HS-5 (cell line): ENCODE results near the gene DPRX.
"Not testable (repeated sequence)": the region's sequence is repeated elsewhere in the genome, so short reads cannot be mapped to it uniquely, and the experiment has no call there.

Experiments
- DNase-seq: peaks from one replicate; pipeline ENCODE4 v3.0.0-alpha.2; 2012; ENCODE audit warnings: low read depth

The DPRX gene

GRCh38 chr19:53646144-53646543 lies 14.3 kb downstream of the DPRX start:
- no peak for DNase-seq

- no peak for DNase-seq
These were observed 15.6 kb downstream of the DPRX start for GRCh38 chr19:53647350-53647749.

- DNase-seq, result no peak
These were observed 16.0 kb downstream of the DPRX start for GRCh38 chr19:53647792-53648191.

- no peak for DNase-seq
These were observed 18.2 kb downstream of the DPRX start for GRCh38 chr19:53649746-53650593.

- DNase-seq, result no peak
These were observed 20.7 kb downstream of the DPRX start for GRCh38 chr19:53652476-53652875.

- DNase-seq, result no peak
These were observed 23.4 kb downstream of the DPRX start for GRCh38 chr19:53655042-53655665.

GRCh38 chr19:53657330-53657729 lies 25.5 kb downstream of the DPRX start:
- DNase-seq, result no peak

- DNase-seq, result no peak
These were observed 26.0 kb downstream of the DPRX start for GRCh38 chr19:53657778-53658177.

GRCh38 chr19:53659292-53659691 lies 27.5 kb downstream of the DPRX start:
- DNase-seq, result no peak

- no peak for DNase-seq
These were observed 28.8 kb downstream of the DPRX start for GRCh38 chr19:53660584-53660983.

GRCh38 chr19:53662209-53662608 lies 30.4 kb downstream of the DPRX start:
- no peak for DNase-seq

- no peak for DNase-seq
These were observed 32.4 kb downstream of the DPRX start for GRCh38 chr19:53664152-53664551.

- DNase-seq, result no peak
These were observed 33.0 kb downstream of the DPRX start for GRCh38 chr19:53664760-53665159.

- DNase-seq, result not testable (repeated sequence)
These were observed 34.5 kb downstream of the DPRX start for GRCh38 chr19:53666331-53666730.

- not testable (repeated sequence) for DNase-seq
These were observed 37.0 kb downstream of the DPRX start for GRCh38 chr19:53668804-53669203.

GRCh38 chr19:53670345-53670744 lies 38.5 kb downstream of the DPRX start:
- DNase-seq, result no peak

- no peak for DNase-seq
These were observed 39.9 kb downstream of the DPRX start for GRCh38 chr19:53671663-53672062.
